Mesodermal cell (in vitro differentiated cells): ENCODE data around the gene SLC4A7.
A peak's percentile ranks its signal among the peaks of the same experiment; 100 is the strongest.

Source experiments
- H3K27ac ChIP-seq: 2 replicates; pipeline ENCODE4 v1.7.0; 2013; ENCODE audit warnings: mild to moderate bottlenecking, low read depth, low read length, moderate library complexity; ENCODE audit not compliant: severe bottlenecking
- H3K36me3 ChIP-seq: 2 replicates; pipeline ENCODE4 v1.7.1; 2013; ENCODE audit warnings: mild to moderate bottlenecking, low read length, moderate library complexity; ENCODE audit not compliant: control insufficient read depth, insufficient read depth
- H3K4me1 ChIP-seq: one replicate; pipeline ENCODE4 v1.7.1; 2013; ENCODE audit warnings: mild to moderate bottlenecking, low read length; ENCODE audit not compliant: insufficient read depth, control insufficient read depth, poor library complexity, severe bottlenecking
- H3K4me3 ChIP-seq: 2 replicates; pipeline ENCODE4 v1.7.0; 2013; ENCODE audit warnings: low read length, control low read depth, mild to moderate bottlenecking; ENCODE audit not compliant: insufficient read depth, poor library complexity, severe bottlenecking; ENCODE audit errors: extremely low read depth
- H3K9me3 ChIP-seq: 2 replicates; pipeline ENCODE4 v1.7.1; 2013; ENCODE audit warnings: mild to moderate bottlenecking, low read length, moderate library complexity; ENCODE audit not compliant: control insufficient read depth
- WGBS, 2 experiments: methylation state at CpG; one replicate each; pipeline ENCODE4 v1.1.5; 2013; ENCODE audit warnings: missing lambda C conversion rate in 2 of 2; ENCODE audit not compliant: insufficient coverage in 2 of 2; 5-methylcytosine and 5-hydroxymethylcytosine counted together

Gene SLC4A7

DNA sequence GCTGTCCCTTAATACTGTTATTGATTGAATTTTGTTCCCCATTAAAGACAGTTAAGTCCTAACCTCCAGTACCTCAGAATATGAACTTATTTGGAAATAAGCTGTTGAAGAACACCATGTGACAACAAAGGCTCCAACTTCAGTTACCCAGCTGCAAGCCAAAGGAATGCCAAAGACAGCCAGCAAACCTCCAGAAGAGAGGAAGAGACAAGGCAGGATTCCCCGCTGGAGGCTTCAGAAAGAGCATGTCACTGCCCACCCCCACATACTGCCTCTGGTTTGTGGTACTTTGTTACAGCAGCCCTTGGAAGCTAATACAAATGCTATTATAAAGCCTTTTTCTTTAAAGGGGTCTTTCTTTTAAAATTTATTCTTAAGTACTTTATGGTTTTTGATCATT lies 96.6 kb downstream of the SLC4A7 start:
- Histone ChIP-seq H3K4me3 (no peak overlapping the region), H3K36me3 (peaks cover 44% of the 10 kb centered on the region), H3K9me3 (no peaks in the 10 kb centered on the region), H3K27ac (no peak overlapping the region), H3K4me1 (no peaks in the 10 kb centered on the region)
- no CpG with 5 or more reads among the region's 1 CpG for WGBS, 2 experiments

DNA sequence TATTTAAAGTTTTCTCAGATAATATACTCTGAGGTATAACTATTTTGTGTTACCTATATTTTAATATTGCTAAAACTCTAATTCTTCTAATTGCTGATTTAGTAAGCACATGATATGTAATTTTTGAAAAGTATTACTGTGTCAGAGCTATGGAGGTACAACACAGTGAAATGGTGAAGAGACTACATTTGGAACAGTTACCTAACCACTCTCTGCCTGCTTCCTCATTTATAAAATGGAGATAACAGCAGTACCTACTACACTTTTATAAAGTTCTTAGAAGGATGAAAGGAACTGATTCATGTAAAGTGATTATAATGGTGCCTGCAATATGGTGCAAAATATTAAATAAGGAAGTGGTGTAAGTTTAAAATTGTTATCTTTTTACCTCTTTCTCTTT lies 98.7 kb downstream of the SLC4A7 start:
- Histone ChIP-seq H3K27ac (no peak overlapping the region), H3K36me3 (peaks cover 40% of the 10 kb centered on the region), H3K4me1 (no peaks in the 10 kb centered on the region), H3K4me3 (no peak overlapping the region), H3K9me3 (no peaks in the 10 kb centered on the region)

DNA sequence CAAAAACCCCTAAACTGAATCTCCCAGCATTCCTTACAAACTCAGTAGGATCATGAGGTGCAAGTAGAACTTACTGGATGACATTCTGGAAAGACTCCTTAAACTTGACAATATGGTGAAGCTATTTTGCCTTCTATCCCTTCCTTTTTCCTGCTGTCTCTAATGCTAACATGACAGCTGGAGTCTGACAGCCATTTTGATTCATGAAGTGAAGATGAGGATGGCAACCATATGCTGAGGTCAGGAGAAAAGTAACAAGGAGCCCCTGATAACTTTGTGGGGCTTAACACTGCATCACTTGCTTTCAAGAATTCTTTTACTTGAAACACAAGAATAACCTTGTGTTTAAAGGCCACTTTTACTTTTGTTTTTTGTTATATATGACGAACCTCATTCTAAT lies 100.0 kb downstream of the SLC4A7 start:
- no CpG with 5 or more reads among the region's 1 CpG for WGBS, 2 experiments
- Histone ChIP-seq H3K9me3 (no peaks in the 10 kb centered on the region), H3K36me3 (peaks cover 40% of the 10 kb centered on the region), H3K4me1 (no peaks in the 10 kb centered on the region), H3K27ac (no peak overlapping the region), H3K4me3 (no peak overlapping the region)

DNA sequence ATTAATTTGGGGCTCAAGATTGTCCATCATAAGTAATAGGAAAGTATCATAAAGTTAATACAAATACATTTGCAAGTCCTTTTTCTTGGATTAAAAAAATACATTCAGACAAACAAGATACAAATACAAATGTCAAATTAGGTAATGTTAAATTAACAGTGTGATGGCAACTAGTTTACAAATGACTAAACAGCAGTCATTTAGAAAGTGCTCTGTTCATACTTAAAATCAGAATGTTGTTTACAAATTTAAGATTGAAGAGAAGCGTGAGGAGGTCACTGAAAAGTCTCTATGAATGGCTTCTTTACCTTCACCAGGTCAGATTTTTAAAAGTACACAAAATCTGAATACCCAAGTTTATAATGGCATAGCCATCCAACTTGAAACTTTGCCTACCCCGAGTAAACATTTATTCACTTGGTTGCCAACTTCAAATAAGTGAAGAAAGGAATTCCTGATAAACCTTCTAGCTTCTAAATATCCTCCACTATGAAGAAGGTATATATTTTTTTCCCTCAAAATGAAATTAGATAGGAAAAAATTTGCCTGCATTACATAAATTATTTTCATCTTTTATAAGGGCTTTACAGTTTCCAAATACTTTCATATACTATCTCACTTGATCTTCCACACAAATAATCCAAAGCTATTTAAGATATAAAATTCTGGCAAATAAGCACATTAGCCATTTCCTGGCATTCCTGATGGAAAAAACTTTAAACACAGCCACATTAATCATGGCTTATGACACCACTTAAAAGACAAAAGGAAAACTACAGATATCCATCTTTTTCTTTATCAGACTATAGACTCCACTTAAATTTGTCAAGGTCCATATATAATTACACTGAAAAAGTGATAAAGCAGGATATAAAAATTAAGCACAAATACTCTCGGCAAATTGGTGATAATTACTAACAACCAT lies 103.5 kb downstream of the SLC4A7 start:
- Histone ChIP-seq H3K36me3 (peaks cover 50% of the 10 kb centered on the region), H3K4me1 (no peaks in the 10 kb centered on the region), H3K27ac (no peak overlapping the region), H3K9me3 (no peaks in the 10 kb centered on the region), H3K4me3 (no peak overlapping the region)
- WGBS, 2 experiments: no CpG with 5 or more reads among the region's 3 CpGs

DNA sequence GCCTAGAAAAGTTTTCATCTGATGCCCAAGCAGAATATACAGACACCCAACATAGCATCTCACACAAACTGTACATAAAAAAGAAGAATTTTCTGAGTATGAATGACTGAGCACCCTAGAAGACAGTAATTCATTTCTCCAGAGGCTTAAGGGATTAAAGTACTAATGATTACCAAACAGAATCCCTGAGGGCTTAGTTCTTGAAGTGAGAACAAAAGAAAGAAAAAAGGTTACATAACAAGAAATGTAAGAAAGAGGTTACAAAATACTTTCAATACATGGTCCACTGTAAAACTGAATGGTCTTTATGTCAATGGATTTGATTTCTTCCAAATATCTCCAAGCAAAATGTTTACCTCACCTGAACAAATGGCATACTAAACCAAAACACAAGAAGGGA lies 105.9 kb downstream of the SLC4A7 start:
- Histone ChIP-seq H3K9me3 (no peaks in the 10 kb centered on the region), H3K36me3 (peaks cover 35% of the 10 kb centered on the region), H3K27ac (no peak overlapping the region), H3K4me3 (no peak overlapping the region), H3K4me1 (no peaks in the 10 kb centered on the region)

DNA sequence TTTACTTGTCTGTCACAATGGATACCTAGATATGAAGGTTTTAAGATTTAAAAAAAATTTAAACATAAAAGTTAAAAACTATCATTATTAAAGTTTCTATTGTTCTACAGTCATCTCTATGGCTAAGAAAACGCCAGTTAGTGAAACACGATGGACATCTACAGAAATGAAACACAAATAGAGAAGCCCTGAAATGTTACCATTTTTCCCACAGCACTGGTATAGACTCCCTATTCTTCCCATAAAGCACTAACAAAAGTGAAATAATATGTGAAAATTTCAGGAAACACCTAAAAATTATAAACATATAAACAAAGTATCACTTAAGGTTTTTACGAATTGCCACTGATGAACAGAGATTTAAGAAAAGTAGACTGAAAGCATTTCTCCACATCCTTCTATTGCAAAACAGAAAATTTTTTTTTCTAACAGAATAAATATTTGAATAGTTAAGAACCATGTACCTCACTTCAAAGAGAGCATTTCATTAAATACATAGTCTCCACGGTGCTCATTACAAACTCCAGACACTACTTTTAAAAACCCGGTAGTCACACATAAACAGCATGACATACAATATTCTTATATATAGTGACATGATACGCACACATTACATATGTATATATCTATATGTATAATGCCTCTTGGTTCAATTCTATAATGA lies 107.9 kb downstream of the SLC4A7 start:
- peaks cover 20% of the 10 kb centered on the region for H3K36me3 ChIP-seq
- 96% methylated on average over 4 of the region's 6 CpGs; no CpG with 5 or more reads in 1 of the 2 experiments for WGBS, 2 experiments

DNA sequence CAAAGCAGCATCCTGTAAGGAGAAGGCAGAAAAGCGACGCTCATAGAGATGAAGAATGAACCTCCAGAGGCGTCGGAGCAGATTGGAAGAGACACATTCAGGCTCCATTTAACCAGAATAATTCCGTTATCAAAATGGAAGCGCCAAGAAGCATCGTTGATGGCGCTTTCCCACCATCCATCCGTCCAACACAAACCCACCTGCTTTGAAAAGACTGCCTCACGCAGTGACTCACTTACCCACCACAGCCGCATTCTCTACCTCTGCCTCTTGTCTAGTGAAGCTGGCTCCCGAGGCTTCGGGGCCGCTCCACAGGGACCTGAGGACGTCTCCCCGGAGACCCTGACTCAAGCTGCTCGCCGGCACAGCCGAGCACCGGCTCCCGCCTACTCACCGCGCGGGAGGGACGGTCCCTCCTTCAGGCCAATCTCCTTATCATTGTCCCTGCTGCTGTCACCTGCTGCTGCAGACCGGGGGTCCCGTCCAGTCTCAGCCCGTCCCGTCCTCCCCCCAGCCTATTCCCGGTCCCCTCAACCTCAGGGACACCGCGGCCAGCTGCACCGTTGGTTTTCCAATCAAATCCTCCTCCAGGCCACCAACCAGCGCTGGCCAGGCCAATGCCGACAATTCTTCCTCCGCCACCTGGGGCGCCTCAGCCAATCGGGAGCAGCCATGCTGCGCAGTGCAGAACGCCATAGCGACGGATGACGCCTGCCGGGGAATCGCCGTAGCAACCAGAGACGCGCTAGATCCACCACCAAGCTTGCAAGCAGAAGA lies 115.2 kb downstream of the SLC4A7 start, which contains the start of gene NEK10:
TSS of gene NEK10 (minus strand) at position 553 of the 777 bp plus-strand sequence. CDS start 16,501 bp downstream, outside the sequence.
- H3K27ac ChIP-seq: no peak within 1 kb of the TSS
- H3K4me3 ChIP-seq: peak within 1 kb of the TSS; percentile 48
- H3K4me1 ChIP-seq: peaks cover 4% of the 10 kb centered on the region
- H3K9me3 ChIP-seq: no peaks in the 10 kb centered on the region
- no peaks in the 10 kb centered on the region for H3K36me3 ChIP-seq
- 15% methylated on average over 45 to 48 of the region's 48 CpGs for WGBS, 2 experiments

More for the DNA sequence above, 107.9 kb downstream of the SLC4A7 start:
- H3K9me3 ChIP-seq: no peaks in the 10 kb centered on the region
- H3K4me1 ChIP-seq: no peaks in the 10 kb centered on the region
- no peak overlapping the region for H3K27ac ChIP-seq
- H3K4me3 ChIP-seq: no peak overlapping the region

DNA sequence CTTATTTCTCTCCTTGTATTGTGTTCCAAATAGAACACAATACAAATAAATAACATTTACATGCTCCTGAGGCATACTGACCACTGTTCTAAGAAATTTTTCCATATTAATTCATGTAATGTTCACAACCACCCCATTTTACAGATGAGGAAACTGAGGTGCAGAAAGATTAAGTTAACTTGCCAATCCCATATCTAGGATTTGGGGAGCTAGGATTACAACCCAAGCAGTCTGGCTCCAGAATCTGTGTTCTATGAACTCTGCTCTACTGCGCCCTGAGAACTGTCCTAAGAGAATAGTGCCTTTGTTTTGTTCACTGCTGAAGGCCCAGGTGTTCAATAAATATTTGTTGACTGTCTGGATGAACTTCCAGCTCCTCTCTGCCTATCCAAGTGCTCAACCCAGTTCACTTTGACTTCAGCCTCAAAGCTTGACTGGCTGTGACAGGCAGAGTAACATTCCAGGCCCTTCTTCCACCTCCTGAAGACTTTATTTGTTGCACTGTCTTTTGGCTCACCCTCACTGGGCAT lies 118.1 kb downstream of the SLC4A7 start:
- H3K36me3 ChIP-seq: no peaks in the 10 kb centered on the region
- WGBS, 2 experiments: 88 to 100% methylated on average over 1 of the region's 1 CpG
- H3K27ac ChIP-seq: no peak overlapping the region
- peaks cover 4% of the 10 kb centered on the region for H3K4me1 ChIP-seq
- H3K4me3 ChIP-seq: no peak overlapping the region
- no peaks in the 10 kb centered on the region for H3K9me3 ChIP-seq

DNA sequence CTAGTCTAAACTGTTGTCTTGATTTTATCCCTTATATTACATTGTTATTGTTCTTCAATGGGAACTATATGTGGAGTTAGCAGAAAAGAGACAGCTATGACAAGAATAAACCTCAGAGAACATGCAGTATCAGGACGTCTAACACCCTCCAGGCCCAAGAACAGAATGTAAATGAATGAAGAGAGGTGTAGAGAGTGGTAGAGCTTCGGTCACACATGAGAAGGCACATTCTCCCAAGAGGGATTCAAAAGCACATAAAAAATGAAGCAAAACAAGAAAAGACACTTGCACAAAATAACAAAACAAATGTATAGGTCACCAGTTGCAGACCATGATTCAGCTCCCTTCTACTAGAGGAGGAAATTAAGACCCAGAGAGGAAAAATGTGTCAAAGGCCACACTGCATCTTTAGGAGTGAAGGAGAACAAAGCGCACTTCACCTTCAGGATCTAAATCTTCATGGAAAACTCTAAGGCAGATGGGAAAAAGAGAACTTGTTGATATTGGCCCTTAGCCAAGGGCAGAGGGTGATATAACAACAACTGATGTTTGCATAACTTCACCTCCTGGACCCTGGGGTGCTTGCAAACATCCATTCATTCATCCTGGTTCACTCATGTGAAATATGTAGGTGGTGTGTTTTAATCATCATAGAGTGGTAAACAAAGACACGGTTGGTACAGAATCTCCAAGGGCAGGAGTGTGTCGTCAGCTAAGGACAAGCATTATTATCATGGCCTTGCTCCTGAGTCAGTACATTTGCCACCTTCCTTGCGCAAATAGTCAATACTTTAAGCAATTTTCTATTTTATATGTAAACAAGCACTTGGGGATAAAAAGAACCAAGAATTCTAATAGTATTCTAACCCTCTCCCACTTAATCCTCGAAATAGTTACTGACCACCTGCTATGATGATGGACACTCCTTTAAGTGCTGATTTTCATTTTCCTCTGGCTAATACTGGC lies 123.8 kb downstream of the SLC4A7 start:
- no peak overlapping the region for H3K4me3 ChIP-seq
- no peaks in the 10 kb centered on the region for H3K36me3 ChIP-seq
- no peak overlapping the region for H3K27ac ChIP-seq
- WGBS, 2 experiments: 80 to 96% methylated on average over 2 to 4 of the region's 7 CpGs
- no peaks in the 10 kb centered on the region for H3K9me3 ChIP-seq
- H3K4me1 ChIP-seq: peaks cover 6% of the 10 kb centered on the region
